Measurements from ENCODE around the gene SH2D6. TPM values are rescaled to one million over a fixed set of nuclear protein-coding genes. Genes with fewer than 3 reads are reported as not detected.
A peak's percentile ranks its signal among the peaks of the same experiment; 100 is the strongest.

The SH2D6 gene
- polyA plus RNA-seq, 2 of the 4 experiments (the other 2 are of a cell fraction): 1.4 to 1.8 TPM

GRCh38 chr2:85429213-85429923 lies 10.9 kb downstream of the SH2D6 start:
- POLR2A ChIA-PET: interaction anchor here (3.0 to 4.6 kb wide), 2 partner anchors 9 to 110 kb away, joined by 17 to 30 read pairs; partner anchors contain the start of gene MAT2A
- no peak overlapping the region for H3K4me2 ChIP-seq
- WGBS (ENCODE audit: missing lambda C conversion rate): 91% methylated on average over 10 of the region's 12 CpGs
- H3K27ac ChIP-seq: peak overlapping the region; percentile 62 to 80
- FAIRE-seq: no peak
- no peak for DNase-seq (ENCODE audit: low read depth in 1 of 2, low spot score in 1 of 2)
- no peaks in the 10 kb centered on the region for H3K9me3 ChIP-seq
- CTCF ChIA-PET: interaction anchor here (1.0 to 41.9 kb wide), 8 partner anchors 8 to 116 kb away, joined by 3 to 1185 read pairs (median 4); partner anchors contain the start of genes GGCX, MAT2A and SH2D6
- no peak for TF ChIP-seq HDAC2 (IDR thresholded peaks at IDR 0.05)
- TF ChIP-seq MAZ (IDR thresholded peaks at IDR 0.05; ENCODE audit: borderline replicate concordance, low read depth, low read length): no peak
- TF ChIP-seq ESRRA (IDR thresholded peaks at IDR 0.05; ENCODE audit: borderline replicate concordance, low read length): no peak
- TF ChIP-seq POLR2AphosphoS2 (conservative IDR thresholded peaks at IDR 0.05; ENCODE audit: low read length): no peak
- no peak for TF ChIP-seq BHLHE40 (IDR thresholded peaks at IDR 0.05; ENCODE audit: low read depth, low read length)
- no peak overlapping the region for H3K4me3 ChIP-seq
- peaks cover 46% of the 10 kb centered on the region for H3K4me1 ChIP-seq
- ATAC-seq: no peak

DNA sequence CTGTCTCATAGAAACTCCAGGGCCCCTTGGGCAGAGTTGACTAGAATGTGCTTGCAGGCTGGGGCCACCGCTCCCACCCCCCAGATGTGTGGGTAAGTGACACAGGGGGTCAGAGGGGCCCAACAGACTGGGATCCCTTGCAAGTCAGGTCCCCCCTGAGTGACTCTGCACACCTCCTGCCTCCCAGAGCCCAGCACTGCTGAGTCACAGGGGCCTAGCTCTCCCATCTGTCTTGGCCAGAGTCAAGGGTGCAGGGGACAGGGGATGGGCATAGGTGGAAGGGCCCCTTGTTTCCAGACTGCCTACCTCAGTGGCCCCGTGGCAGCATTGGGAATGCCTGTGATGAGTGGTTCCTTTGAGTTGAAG lies 11.4 kb downstream of the SH2D6 start:
- Histone ChIP-seq H3K27ac (peak overlapping the region; percentile 62 to 80), H3K4me3 (no peak overlapping the region), H3K4me1 (peaks cover 51% of the 10 kb centered on the region), H3K9me3 (no peaks in the 10 kb centered on the region), H3K4me2 (0 out of 3 replicates have a peak overlapping the region, but pooled peaks have one; percentile 4)
- ATAC-seq (no peak), FAIRE-seq (no peak), DNase-seq (ENCODE audit: low read depth in 1 of 2, low spot score in 1 of 2) (no peak)
- TF ChIP-seq RFX5 (IDR thresholded peaks at IDR 0.05) (no peak), CBX2 (IDR thresholded peaks at IDR 0.05; ENCODE audit: borderline replicate concordance, low read depth) (no peak), MAZ (IDR thresholded peaks at IDR 0.05; ENCODE audit: borderline replicate concordance, low read depth, low read length) (no peak), RCOR1 (IDR thresholded peaks at IDR 0.05; ENCODE audit: low read depth, low read length) (no peak)
- ChIA-PET POLR2A (interaction anchor here (3.0 to 4.6 kb wide), 2 partner anchors 8 to 110 kb away, joined by 17 to 30 read pairs; partner anchors contain the start of gene MAT2A), CTCF (interaction anchor here (1.0 to 41.9 kb wide), 6 partner anchors 8 to 116 kb away, joined by 3 to 1185 read pairs (median 4); partner anchors contain the start of genes GGCX, MAT2A and SH2D6)
- 75% methylated on average over 2 of the region's 2 CpGs for WGBS (ENCODE audit: missing lambda C conversion rate)

- no peak overlapping the region for H3K4me3 ChIP-seq
- FAIRE-seq (no peak), DNase-seq (ENCODE audit: low read depth in 1 of 2, low spot score in 1 of 2) (no peak), ATAC-seq (no peak)
- H3K9me3 ChIP-seq: no peaks in the 10 kb centered on the region
- WGBS (ENCODE audit: missing lambda C conversion rate): 86% methylated on average over 15 of the region's 16 CpGs
- TF ChIP-seq HOXB13 (CRISPR knock-in tag; IDR thresholded peaks at IDR 0.05; ENCODE audit: low read depth): no peak
- no peak for TF ChIP-seq ZSCAN20 (CRISPR knock-in tag; IDR thresholded peaks at IDR 0.05)
- CTCF ChIA-PET: interaction anchor here (0.6 to 41.9 kb wide), 3 partner anchors 9 to 144 kb away, joined by 3 to 1185 read pairs (median 209); partner anchors contain the start of genes GGCX, MAT2A and SH2D6
- H3K27ac ChIP-seq: peak overlapping the region; percentile 62 to 80; a peak in 5 of 6 replicates
- H3K4me1 ChIP-seq: peaks cover 62% of the 10 kb centered on the region
- H3K4me2 ChIP-seq: no peak overlapping the region
- POLR2A ChIA-PET: interaction anchor here (1.0 to 4.6 kb wide), 4 partner anchors 9 to 119 kb away, joined by 3 to 30 read pairs (median 4); partner anchors contain the start of gene MAT2A
Observed at GRCh38 chr2:85430752-85431569, 12.4 kb downstream of the SH2D6 start.

- DNase-seq (ENCODE audit: low read depth in 1 of 2, low spot score in 1 of 2) (no peak), ATAC-seq (no peak), FAIRE-seq (no peak)
- ChIA-PET POLR2A (interaction anchor here (0.7 to 4.6 kb wide), 5 partner anchors 10 to 119 kb away, joined by 3 to 30 read pairs (median 4); partner anchors contain the start of gene MAT2A), CTCF (interaction anchor here (0.6 to 41.9 kb wide), 3 partner anchors 10 to 143 kb away, joined by 3 to 1185 read pairs (median 209); partner anchors contain the start of genes GGCX, MAT2A and SH2D6)
- Histone ChIP-seq H3K9me3 (no peaks in the 10 kb centered on the region), H3K4me1 (peaks cover 69% of the 10 kb centered on the region), H3K27ac (peak overlapping the region; percentile 62 to 80; a peak in 5 of 6 replicates), H3K4me3 (no peak overlapping the region), H3K4me2 (no peak overlapping the region)
- WGBS (ENCODE audit: missing lambda C conversion rate): 89% methylated on average over 10 of the region's 10 CpGs
- TF ChIP-seq, protein P1, sequence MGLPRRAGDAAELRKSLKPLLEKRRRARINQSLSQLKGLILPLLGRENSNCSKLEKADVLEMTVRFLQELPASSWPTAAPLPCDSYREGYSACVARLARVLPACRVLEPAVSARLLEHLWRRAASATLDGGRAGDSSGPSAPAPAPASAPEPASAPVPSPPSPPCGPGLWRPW (IDR thresholded peaks at IDR 0.05): no peak
- TF ChIP-seq NFE2L2 (conservative IDR thresholded peaks at IDR 0.05; ENCODE audit: low read length) (no peak), SMC3 (IDR thresholded peaks at IDR 0.05) (no peak), BCL3 (IDR thresholded peaks at IDR 0.05) (no peak), ZSCAN20 (CRISPR knock-in tag; IDR thresholded peaks at IDR 0.05) (no peak), HOXA7 (CRISPR knock-in tag; IDR thresholded peaks at IDR 0.05) (no peak), REST (IDR thresholded peaks at IDR 0.05) (no peak), PHF8 (IDR thresholded peaks at IDR 0.05; ENCODE audit: borderline replicate concordance, low read depth) (no peak), ZFP36 (IDR thresholded peaks at IDR 0.05; ENCODE audit: borderline replicate concordance, partially characterized antibody) (no peak), CHD2 (IDR thresholded peaks at IDR 0.05; ENCODE audit: low read length, partially characterized antibody) (no peak)
Observed at GRCh38 chr2:85431570-85432205, 13.2 kb downstream of the SH2D6 start.
